Coronary artery (tissue), 2 donors: ENCODE results near the gene ADTRP.

Experiments used
- DNase-seq: peaks from one replicate; pipeline ENCODE4 v3.0.0-alpha.2; 2017; ENCODE audit warnings: low spot score
- H3K27ac ChIP-seq, 2 donors: fragments of 200-600 bp; sonication (generic); one replicate each; pipeline ENCODE4 v1.5.1; 2016 to 2019
- H3K4me3 ChIP-seq: fragments of 200-600 bp; sonication (generic); 2 replicates; pipeline ENCODE4 v1.5.1; 2016; ENCODE audit warnings: mild to moderate bottlenecking, moderate library complexity
- TF ChIP-seq, protein P1 (sequence below): fragments of 200-600 bp; sonication (generic); IDR thresholded peaks from one replicate; pipeline ENCODE4 v1.5.1; 2019; ENCODE audit warnings: antibody characterized with exemption

The ADTRP gene

DNA sequence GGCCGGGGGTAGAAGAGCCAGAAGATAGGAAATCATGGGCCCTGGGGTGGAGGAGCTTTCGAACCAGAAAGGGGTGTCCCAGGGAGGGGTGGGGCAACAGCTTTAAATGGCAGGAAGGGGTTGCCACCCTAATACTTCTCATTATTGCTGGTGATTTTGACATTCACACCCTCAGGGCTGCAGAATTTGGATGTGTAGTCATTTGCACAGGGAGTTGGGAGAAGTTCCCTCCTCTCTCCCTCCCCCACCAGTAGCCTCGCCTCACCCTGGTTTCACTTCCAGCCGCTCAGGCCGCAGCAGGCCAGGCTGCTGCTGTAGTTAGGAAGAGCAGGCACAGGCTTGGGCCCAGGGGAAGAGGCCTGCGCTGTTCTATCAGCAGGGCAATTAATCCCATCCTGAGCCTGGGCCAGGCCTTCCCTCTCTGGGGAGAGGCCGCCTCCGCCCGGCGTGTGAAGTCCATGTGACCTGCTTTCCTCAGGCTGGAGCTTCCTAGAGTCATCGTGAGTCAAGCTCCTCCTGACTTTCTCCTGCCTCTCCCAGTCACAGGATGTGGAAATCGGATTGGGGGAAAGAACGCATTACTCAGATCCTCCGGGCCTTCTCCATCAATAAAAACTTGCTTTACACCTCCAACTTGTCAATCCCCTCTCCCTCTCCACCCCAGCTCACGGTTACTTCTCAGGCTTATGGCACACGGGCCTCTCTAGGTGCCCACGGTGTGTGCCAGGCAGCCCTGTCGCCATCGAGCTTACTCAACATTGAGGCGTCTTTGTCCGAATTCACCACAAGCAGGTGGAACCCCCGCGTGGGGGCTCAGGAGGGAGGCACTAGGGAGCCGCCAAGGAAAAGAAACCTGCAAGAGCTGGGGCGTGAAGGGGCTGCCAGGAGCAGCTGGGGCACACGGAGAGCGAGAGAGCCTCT lies 7.8 kb downstream of the ADTRP start:
- TF ChIP-seq, protein P1, sequence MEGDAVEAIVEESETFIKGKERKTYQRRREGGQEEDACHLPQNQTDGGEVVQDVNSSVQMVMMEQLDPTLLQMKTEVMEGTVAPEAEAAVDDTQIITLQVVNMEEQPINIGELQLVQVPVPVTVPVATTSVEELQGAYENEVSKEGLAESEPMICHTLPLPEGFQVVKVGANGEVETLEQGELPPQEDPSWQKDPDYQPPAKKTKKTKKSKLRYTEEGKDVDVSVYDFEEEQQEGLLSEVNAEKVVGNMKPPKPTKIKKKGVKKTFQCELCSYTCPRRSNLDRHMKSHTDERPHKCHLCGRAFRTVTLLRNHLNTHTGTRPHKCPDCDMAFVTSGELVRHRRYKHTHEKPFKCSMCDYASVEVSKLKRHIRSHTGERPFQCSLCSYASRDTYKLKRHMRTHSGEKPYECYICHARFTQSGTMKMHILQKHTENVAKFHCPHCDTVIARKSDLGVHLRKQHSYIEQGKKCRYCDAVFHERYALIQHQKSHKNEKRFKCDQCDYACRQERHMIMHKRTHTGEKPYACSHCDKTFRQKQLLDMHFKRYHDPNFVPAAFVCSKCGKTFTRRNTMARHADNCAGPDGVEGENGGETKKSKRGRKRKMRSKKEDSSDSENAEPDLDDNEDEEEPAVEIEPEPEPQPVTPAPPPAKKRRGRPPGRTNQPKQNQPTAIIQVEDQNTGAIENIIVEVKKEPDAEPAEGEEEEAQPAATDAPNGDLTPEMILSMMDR = no peak
- peak overlapping the region; percentile 35 for H3K4me3 ChIP-seq
- H3K27ac ChIP-seq = peak overlapping the region; percentile 78 to 81
- peak; percentile 92 for DNase-seq

- DNase-seq = peak; percentile 61
- TF ChIP-seq, protein P1 = no peak
- peak overlapping the region; percentile 78 to 81 for H3K27ac ChIP-seq
- no peak overlapping the region for H3K4me3 ChIP-seq
These were observed 8.6 kb downstream of the ADTRP start for GRCh38 chr6:11769811-11770545.

DNA sequence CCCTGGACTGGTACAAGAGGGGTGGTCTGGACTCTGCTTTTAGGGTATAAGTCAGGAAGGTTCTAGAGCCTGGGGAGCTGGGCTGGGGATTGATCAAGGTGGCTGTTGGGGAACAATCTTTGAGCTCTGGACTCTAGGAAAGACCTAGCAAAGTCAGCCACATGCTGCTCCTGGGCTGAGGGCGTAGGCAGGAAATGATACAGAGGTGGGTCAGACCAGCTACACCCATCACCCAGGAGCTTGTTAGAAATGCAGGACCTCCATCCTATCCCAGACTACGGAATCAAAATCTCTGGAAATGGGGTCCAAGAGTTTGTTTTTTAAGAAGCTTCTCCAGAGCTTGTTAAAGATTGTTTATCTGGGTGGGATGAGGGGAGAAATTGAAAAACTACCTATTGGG lies 9.4 kb downstream of the ADTRP start:
- Histone ChIP-seq H3K4me3 (no peak overlapping the region), H3K27ac (no peak overlapping the region)
- DNase-seq = peak; percentile 33
- TF ChIP-seq, protein P1 = no peak

DNA sequence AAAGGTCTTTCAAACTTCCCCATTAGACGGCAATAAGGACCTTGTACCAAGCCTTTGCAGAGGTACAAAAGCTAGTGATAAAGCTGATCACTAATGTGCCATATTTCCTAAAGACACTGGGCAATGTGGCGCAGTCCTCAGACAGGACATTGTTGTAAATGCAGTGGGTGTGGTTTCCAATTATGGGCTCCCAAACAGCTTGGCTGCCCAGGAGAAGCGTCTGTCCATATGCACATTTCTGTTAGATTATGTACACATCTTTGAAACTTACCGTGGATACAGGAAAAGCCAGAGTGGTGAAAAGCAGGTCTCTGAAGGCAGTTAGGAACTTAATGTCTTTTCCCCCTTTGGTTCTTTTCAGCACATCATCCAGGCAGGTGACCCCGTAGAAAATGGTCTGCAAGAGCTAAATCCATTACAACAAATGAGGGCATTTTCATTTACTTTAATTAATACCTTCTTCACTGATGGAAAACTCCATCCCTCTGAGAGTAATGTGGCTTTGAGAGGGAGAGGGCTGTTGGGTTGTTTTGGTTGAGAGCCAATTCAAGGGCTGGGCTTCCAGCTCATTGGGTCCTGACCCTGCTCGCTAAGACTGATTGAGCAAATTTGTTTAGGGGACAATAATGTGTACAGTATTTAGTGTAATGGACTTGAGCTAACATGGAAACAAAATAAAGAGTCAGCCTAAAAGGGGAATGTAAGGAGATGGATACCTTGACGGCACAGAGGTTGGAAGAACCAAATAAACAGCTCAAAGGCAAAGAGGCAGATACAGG lies 10.4 kb downstream of the ADTRP start:
- peak; percentile 36 for DNase-seq
- H3K4me3 ChIP-seq = no peak overlapping the region
- TF ChIP-seq, protein P1 = no peak
- no peak overlapping the region for H3K27ac ChIP-seq

DNA sequence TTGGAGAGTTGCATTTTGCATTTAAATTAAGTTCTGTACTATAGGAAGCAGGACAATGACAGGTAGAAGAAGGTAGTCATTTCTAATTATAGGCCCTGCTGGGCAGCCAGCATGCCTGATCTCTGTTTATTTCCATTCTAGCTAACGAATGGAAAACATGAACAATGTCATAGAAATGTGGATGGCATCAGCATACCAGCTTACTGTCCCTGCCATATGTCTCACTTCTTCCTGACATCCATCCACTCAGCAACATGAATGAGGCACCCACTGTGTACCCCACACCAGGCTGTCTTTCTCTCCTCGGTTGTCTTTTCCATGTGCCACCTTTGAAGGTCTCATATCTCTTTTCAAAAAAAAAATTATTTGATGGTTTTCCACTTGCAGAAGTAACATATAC lies 11.1 kb downstream of the ADTRP start:
- TF ChIP-seq, protein P1 = no peak
- Histone ChIP-seq H3K4me3 (no peak overlapping the region), H3K27ac (peak overlapping the region; percentile 82 to 84)
- peak; percentile 17 for DNase-seq

DNA sequence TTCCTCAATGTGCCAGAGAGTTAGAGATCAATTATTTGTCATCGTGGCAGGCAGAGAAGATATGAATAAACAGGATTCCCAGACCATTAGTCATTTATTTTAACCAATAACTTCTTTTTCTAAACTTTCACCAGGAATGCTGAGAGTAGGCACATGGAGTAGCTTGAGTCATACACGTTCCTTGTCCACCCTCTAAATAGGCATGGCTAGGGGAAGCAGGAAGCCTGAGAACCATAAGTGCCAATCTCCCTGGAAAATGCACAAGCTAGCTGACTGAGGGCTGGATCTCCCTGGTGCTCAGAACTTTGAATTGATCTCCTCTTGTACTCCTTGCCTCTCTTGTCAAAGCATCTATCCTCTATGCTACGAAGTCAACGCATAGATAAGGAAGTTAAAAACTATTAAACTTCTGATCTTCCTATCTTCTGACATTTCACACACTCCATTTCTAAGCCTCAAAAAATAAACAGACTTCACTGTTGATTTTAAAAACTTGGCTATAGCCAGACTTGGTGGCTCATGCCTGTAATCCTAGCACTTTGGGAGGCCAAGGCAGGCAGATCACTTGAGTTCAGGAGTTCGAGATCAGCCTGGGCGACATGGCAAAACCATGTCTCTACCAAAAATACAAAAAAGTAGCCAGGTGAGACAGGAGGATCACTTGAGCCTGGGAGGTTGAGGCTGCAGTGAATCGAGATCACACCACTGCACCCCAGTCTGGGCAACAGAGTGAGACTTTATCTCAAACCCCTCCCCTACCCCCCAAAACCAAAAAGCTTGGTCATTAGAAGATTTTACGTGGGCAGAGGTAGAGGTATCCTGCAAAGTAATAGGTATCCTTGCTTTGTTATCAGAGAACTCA lies 11.8 kb downstream of the ADTRP start:
- peak; percentile 72 for DNase-seq

More for the DNA sequence above, 11.8 kb downstream of the ADTRP start:
- peak overlapping the region; percentile 82 to 84 for H3K27ac ChIP-seq
- no peak overlapping the region for H3K4me3 ChIP-seq
- TF ChIP-seq, protein P1 = no peak
